HG02798 (cell line): ENCODE data around the gene SMIM43.

Experiments
- ATAC-seq: cut with Tn5 transposase; IDR thresholded peaks from one replicate; pipeline ENCODE4 v1.9.1; 2021; ENCODE audit warnings: mild to moderate bottlenecking; ENCODE audit not compliant: unreplicated experiment, poor library complexity

The SMIM43 gene

GRCh38 chr4:121764702-121765367 lies at the start of gene SMIM43:
SMIM43 (minus strand) TSS chr4:121765164; CDS start chr4:121765105, 59 bp downstream.
- no peak for ATAC-seq

DNA sequence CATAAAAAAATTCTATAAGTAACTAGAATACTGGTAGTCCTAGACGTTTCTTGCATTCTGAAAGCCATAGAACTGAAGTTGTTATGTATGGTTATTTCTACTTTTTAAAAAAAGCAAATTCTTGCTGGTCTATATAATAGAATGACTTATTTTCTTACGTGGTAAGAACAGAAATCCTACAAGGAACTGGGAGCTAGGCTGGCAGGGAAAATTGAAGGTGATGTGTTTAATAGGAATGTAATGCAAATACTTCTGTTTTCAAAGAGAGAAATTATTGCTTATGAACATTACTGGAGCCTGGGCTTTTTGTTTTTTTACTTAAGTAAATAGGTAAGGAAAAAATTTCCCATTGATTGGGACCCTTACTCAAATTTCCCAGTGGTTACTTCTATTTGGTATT lies 49.8 kb upstream of the SMIM43 start:
- ATAC-seq = no peak

- no peak for ATAC-seq
Observed at GRCh38 chr4:121811122-121811521, 46.2 kb upstream of the SMIM43 start.

DNA sequence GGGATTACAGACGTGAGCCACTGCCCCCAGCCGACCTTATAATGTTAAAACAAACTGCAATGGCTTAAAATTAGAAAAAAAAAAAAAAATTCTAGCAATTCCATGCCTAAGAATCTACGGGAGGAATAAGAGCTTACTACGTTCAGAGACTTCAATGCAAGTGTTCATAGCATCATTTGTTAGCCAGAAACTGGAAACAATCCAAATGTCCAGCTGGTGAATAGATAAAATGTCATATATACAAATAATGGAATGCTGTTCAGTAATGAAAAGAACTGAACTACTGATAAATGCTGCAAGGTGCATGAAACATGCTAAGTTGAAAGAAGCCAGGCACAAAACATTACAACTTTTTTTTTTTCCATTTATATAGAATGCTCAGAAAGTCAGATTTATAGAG lies 41.4 kb upstream of the SMIM43 start:
- no peak for ATAC-seq

DNA sequence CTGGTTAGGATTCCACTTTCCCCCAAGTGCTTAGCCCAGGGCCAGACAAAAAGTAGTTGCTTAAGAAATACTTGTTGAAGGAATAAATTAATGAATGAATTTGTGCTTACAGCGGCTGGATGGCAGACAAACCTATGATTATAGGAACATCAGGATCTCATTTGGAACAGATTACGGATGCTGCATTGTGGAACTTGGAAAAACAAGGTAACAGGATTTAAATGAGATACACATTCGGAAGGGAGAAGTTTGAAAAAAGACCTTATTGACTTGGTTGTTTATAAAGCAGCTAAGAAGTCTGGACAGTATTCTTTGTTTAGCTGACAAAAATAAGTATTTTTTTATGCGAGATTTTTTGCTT lies 36.7 kb upstream of the SMIM43 start:
- no peak for ATAC-seq

GRCh38 chr4:121800961-121801714 lies 36.2 kb upstream of the SMIM43 start, which contains the start of gene EXOSC9:
EXOSC9 (plus strand) TSS chr4:121801323; CDS start chr4:121801425, 102 bp downstream.
- ATAC-seq = peak; percentile 86

DNA sequence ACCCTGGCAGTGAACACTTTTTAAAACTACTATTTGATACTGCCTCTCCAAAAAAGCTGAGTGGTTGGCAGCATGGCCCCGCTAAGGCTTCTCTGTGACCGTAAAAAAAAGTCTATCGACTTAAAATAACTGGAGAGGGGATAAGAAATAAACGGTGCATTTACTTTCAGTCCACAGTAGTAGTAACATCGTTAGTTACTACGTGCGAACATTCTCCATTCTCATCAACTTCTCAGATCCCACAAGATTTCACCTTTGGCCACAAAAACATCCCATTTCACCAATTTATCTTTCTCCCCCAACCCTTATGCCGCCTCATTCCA lies 35.6 kb upstream of the SMIM43 start:
- ATAC-seq = peak; percentile 34

DNA sequence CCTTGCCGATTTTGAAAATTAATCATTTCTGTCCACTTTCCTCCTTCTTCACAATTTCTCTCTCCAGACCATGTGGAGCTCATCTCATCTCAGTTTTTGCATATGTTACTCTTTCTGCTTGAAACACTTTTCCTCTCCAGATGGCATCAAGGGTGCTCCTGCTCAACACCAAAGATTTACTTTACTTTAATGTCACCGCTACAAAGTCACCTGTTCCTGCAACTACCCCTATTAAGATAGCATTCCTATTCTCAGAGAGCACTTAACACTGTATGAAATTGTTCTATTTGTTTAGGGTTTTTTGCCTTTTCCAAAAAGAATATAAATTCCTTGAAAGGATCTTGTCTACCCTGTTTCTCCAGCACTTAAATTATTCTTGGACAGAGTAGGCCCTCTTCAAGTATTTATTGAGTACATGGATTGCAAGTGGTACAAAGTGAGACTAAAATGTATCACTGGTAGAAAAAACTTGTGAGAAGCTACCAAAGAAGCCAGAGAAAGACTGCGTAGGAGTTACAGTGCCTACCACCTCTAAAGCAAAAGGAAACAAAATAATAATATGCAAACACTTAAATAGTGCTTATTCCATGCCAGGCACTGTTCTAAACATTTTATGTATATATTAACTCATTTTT lies 35.0 kb upstream of the SMIM43 start:
- ATAC-seq = no peak

- ATAC-seq = no peak
Observed at GRCh38 chr4:121799208-121799823, 34.4 kb upstream of the SMIM43 start.

GRCh38 chr4:121796283-121796682 lies 31.3 kb upstream of the SMIM43 start:
- ATAC-seq = no peak

DNA sequence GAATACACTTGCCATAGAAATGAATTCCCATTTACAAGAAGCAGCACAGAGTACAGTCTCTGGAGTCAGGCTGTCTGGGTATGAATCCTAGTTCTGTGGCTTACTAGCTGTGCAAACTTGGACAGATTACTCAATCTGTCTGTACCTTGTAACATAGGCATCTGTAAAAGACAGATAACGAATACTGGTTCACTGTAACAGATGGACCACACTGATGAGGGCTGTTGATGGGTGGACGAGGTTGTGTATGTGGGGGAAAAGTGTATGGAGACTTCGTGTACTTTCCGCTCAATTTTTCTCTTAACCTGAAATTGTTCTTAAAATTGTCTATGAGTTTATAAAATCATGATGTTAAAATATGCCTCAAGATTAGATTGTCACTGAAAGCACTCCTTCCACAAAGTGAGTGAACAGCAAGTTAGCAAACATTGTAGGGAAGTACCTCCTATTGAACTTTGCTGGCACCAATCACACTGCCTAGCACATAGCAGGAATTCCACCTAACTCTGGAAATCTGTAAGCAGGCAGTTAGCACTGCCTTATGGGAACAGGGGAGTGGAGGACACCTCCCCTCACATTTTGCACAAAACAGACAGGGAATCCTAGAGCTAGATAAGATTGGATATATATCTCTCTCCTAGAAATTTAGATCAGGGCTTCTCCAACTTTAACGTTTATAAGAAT lies 29.7 kb upstream of the SMIM43 start:
- ATAC-seq = no peak

GRCh38 chr4:121792966-121793365 lies 28.0 kb upstream of the SMIM43 start:
- ATAC-seq = no peak

DNA sequence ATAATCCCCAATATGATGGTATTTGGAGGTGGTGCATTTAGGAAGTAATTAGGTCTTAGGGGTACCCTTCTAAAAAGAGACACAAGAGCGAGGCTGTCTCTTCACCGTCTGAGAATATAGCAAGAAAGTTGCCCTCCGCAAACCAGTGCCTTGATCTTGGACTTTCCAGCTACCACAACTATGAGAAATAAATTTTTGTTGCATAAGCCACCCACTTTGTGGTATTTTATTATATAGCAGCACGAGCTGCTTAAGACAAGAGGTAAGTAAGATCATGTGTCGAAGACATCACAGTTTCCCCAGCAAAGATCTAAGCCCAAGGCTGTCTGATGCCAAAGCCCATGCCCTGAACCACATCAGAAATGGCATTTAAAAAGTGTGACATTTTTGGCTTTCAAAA lies 26.5 kb upstream of the SMIM43 start:
- ATAC-seq = no peak

- ATAC-seq = no peak
Observed at GRCh38 chr4:121790976-121791375, 26.0 kb upstream of the SMIM43 start.

- ATAC-seq = no peak
Observed at GRCh38 chr4:121789960-121790829, 25.2 kb upstream of the SMIM43 start.

GRCh38 chr4:121789455-121789854 lies 24.5 kb upstream of the SMIM43 start:
- ATAC-seq = no peak

DNA sequence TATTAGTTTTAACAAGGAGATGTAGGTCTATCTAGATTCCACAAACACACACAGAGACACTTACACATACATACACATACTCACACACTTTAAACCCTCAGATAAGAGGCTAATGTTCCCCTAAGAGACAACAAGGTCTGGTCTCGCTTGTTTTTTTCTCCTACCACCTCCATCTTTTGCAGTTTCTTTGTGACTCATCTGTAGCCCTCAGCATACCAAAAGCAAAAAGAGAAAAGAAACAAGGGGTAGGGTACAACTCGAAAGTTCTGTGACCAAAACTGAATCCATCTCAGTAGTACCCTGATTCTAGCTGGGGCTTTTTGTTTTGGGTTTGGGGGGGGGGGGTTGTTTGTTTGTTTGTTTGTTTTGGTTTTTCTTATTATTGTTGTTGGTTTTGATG lies 23.9 kb upstream of the SMIM43 start:
- ATAC-seq = peak; percentile 93

DNA sequence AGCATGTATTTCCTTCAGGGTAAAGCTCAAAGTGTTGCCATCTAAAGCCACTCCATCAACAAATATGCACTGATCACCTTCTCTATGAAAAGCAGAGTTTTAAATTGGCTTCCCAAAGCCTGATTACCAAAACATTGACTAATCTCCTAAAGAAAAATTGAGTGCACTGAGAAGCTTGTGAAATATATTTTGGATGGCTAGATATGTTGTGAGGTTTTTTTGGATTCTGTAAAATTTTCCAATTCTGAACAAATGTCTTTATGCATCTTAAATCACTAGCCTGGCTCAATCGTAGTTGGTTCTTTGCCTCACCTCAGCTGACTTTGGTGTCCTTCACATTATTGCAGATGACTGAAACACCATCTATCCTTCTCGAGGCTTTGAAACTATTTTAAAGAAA lies 21.3 kb upstream of the SMIM43 start:
- no peak for ATAC-seq

GRCh38 chr4:121785479-121785878 lies 20.5 kb upstream of the SMIM43 start:
- no peak for ATAC-seq

DNA sequence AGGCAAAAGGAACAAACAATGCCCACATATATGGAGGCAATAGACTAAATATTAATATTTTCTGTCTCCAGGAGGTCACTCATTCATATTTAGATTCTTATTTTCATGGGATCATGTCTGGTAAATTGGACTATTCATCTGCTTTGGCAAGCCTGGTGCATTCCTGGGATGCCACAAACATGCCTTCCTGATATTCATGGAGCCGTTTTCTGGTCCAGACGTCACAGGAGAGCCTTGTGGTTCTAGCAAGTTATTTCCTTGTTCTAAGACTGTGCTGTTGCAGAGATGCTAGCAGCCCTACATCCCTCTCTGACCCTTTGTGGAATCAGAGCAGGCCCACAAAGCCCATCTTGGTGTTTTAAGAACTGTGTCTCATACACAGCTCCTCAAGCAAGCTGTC lies 20.0 kb upstream of the SMIM43 start:
- ATAC-seq = no peak
